Measurements from ENCODE around the gene EYS.

The EYS gene

GRCh38 chr6:64831680-64832079, 875.3 kb downstream of the EYS start:
- no peak for DNase-seq (ENCODE audit: low spot score)

- DNase-seq (ENCODE audit: low spot score) = no peak
Observed at GRCh38 chr6:64817525-64817924, 889.5 kb downstream of the EYS start.

- DNase-seq (ENCODE audit: low spot score) = no peak
Observed at GRCh38 chr6:64815718-64816117, 891.3 kb downstream of the EYS start.

- DNase-seq (ENCODE audit: low spot score) = no peak
Observed at GRCh38 chr6:64812138-64812537, 894.9 kb downstream of the EYS start.

- no peak for DNase-seq (ENCODE audit: low spot score)
Observed at GRCh38 chr6:64811119-64811518, 895.9 kb downstream of the EYS start.

- no peak for DNase-seq (ENCODE audit: low spot score)
Observed at GRCh38 chr6:64807785-64808184, 899.2 kb downstream of the EYS start.

- no peak for DNase-seq (ENCODE audit: low spot score)
Observed at GRCh38 chr6:64803470-64804166, 903.4 kb downstream of the EYS start.

- no peak for DNase-seq (ENCODE audit: low spot score)
Observed at GRCh38 chr6:64792534-64792933, 914.5 kb downstream of the EYS start.

GRCh38 chr6:64789476-64789875, 917.5 kb downstream of the EYS start:
- no peak for DNase-seq (ENCODE audit: low spot score)

- no peak for DNase-seq (ENCODE audit: low spot score)
Observed at GRCh38 chr6:64786736-64787135, 920.3 kb downstream of the EYS start.

- DNase-seq (ENCODE audit: low spot score) = no peak
Observed at GRCh38 chr6:64782877-64783276, 924.1 kb downstream of the EYS start.

GRCh38 chr6:64777941-64778785, 928.9 kb downstream of the EYS start:
- no peak for DNase-seq (ENCODE audit: low spot score)

- DNase-seq (ENCODE audit: low spot score) = no peak
Observed at GRCh38 chr6:64776359-64776758, 930.7 kb downstream of the EYS start.

GRCh38 chr6:64774881-64775280, 932.1 kb downstream of the EYS start:
- DNase-seq (ENCODE audit: low spot score) = no peak

- no peak for DNase-seq (ENCODE audit: low spot score)
Observed at GRCh38 chr6:64750910-64751309, 956.1 kb downstream of the EYS start.

GRCh38 chr6:64737418-64737817, 969.6 kb downstream of the EYS start:
- DNase-seq (ENCODE audit: low spot score) = no peak

GRCh38 chr6:64736421-64736950, 970.5 kb downstream of the EYS start:
- no peak for DNase-seq (ENCODE audit: low spot score)

GRCh38 chr6:64733433-64733832, 973.6 kb downstream of the EYS start:
- DNase-seq (ENCODE audit: low spot score) = no peak

- DNase-seq (ENCODE audit: low spot score) = no peak
Observed at GRCh38 chr6:64732888-64733287, 974.1 kb downstream of the EYS start.

GRCh38 chr6:64729522-64729921, 977.5 kb downstream of the EYS start:
- DNase-seq (ENCODE audit: low spot score) = no peak

GRCh38 chr6:64727075-64727474, 980.0 kb downstream of the EYS start:
- no peak for DNase-seq (ENCODE audit: low spot score)

GRCh38 chr6:64724091-64724490, 982.9 kb downstream of the EYS start:
- no peak for DNase-seq (ENCODE audit: low spot score)

GRCh38 chr6:64723327-64724058, 983.5 kb downstream of the EYS start:
- DNase-seq (ENCODE audit: low spot score) = no peak

All from germinal center (tissue), 1 donor.